ENCODE data around the gene TMEM82.

DNA sequence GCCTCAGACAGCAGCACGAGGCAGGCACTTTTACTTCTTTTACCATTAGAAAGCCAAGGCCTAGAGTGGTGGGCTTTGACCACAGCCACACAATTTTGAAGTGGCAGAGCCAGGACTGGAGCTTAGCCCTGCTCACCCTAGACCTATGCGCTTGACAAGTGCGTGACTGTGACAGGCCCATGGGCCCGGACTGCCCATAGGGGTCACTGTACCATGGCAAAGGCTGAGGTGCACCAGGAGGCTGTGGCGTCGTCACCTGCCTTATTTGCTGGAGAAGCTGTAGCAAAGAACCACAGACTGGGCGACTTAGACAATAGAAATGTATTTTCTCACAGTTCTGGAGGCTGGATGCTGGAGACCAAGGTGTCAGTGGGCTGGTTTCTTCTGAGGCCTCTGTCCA lies 2.6 kb upstream of the TMEM82 start:
- TF ChIP-seq, protein P1, sequence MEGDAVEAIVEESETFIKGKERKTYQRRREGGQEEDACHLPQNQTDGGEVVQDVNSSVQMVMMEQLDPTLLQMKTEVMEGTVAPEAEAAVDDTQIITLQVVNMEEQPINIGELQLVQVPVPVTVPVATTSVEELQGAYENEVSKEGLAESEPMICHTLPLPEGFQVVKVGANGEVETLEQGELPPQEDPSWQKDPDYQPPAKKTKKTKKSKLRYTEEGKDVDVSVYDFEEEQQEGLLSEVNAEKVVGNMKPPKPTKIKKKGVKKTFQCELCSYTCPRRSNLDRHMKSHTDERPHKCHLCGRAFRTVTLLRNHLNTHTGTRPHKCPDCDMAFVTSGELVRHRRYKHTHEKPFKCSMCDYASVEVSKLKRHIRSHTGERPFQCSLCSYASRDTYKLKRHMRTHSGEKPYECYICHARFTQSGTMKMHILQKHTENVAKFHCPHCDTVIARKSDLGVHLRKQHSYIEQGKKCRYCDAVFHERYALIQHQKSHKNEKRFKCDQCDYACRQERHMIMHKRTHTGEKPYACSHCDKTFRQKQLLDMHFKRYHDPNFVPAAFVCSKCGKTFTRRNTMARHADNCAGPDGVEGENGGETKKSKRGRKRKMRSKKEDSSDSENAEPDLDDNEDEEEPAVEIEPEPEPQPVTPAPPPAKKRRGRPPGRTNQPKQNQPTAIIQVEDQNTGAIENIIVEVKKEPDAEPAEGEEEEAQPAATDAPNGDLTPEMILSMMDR (IDR thresholded peaks at IDR 0.05) = no peak
- no peak for TF ChIP-seq POLR2A (IDR thresholded peaks at IDR 0.05)
